Endothelial cell of umbilical vein (primary cell): ENCODE results near the gene TSPAN9. TPM values are rescaled to one million over a fixed set of nuclear protein-coding genes. Genes with fewer than 3 reads are reported as not detected.

Experiments used
- BruUV-seq: library from RNA; stranded (reverse); fragments of 400-500 nt; replicated peaks from 2 replicates; lab custom pipeline; 2021; lab: Mats Ljungman, UMichigan
- CTCF ChIA-PET: fragments of 300-600, 350-600 bp; sonication (Branson Sonifier 250); formaldehyde crosslinking; loops from one replicate; lab custom pipeline; 2021; ENCODE audit warnings: antibody characterized with exemption, inconsistent platforms; lab: Charles Lee
- POLR2A ChIA-PET: fragments of 300-600, 350-600 bp; sonication (Branson Sonifier 250); formaldehyde crosslinking; loops from one replicate; lab custom pipeline; 2021; ENCODE audit warnings: antibody characterized with exemption, inconsistent platforms; lab: Charles Lee
- DNase-seq: peaks from one replicate; pipeline ENCODE4 v3.0.0-alpha.2; 2011; ENCODE audit warnings: low read depth, low spot score
- FAIRE-seq: peaks from 2 replicates; lab custom pipeline; 2011; peaks lifted over from hg19 to GRCh38; lab: Jason Lieb, UNC
- H2AFZ ChIP-seq: 2 replicates; pipeline ENCODE4 v1.6.0; 2012; ENCODE audit warnings: low read depth, low read length, control low read depth, inconsistent platforms
- H3K27ac ChIP-seq: 2 replicates; pipeline ENCODE4 v1.5.1; 2011; ENCODE audit warnings: low read depth, mild to moderate bottlenecking, control low read depth, low read length, moderate library complexity; ENCODE audit not compliant: insufficient read depth
- H3K27me3 ChIP-seq, 2 experiments: 2 replicates each; pipeline versions ENCODE4 v1.6.0 to v1.6.1; 2011; ENCODE audit warnings: low read length in 2 of 2, mixed read lengths in 1 of 2; ENCODE audit not compliant: control insufficient read depth in 2 of 2, insufficient read depth in 2 of 2
- H3K36me3 ChIP-seq, 2 experiments: 2 replicates in 1 of 2; 3 replicates in 1 of 2; pipeline ENCODE4 v1.5.1; 2011; ENCODE audit warnings: low read length in 2 of 2, mild to moderate bottlenecking in 1 of 2, moderate library complexity in 1 of 2; ENCODE audit not compliant: control insufficient read depth in 2 of 2, insufficient read depth in 2 of 2; ENCODE audit errors: extremely low read depth in 1 of 2
- H3K4me1 ChIP-seq: 3 replicates; pipeline ENCODE4 v1.5.1; 2011; ENCODE audit warnings: mild to moderate bottlenecking, low read length; ENCODE audit not compliant: control insufficient read depth, insufficient read depth; ENCODE audit errors: extremely low read depth
- H3K4me2 ChIP-seq: 2 replicates; pipeline ENCODE4 v1.6.1; 2011; ENCODE audit warnings: low read length, control low read depth, mixed read lengths; ENCODE audit not compliant: insufficient read depth
- H3K4me3 ChIP-seq, 3 experiments: fragments of 200-600 bp in 1 of 3; sonication (generic), shearing (Covaris generic) in 1 of 3; replicated peaks in 1 of 3; 2 replicates each; pipeline ENCODE4 v1.5.1; 2011 to 2016; ENCODE audit warnings: control low read depth in 3 of 3, low read length in 3 of 3, mild to moderate bottlenecking in 2 of 3, inconsistent platforms in 1 of 3, low read depth in 1 of 3, moderate library complexity in 1 of 3; ENCODE audit not compliant: insufficient read depth in 1 of 3
- H3K79me2 ChIP-seq: 2 replicates; pipeline ENCODE4 v1.6.0; 2012; ENCODE audit warnings: low read length, inconsistent platforms; ENCODE audit not compliant: control insufficient read depth, insufficient read depth
- H3K9ac ChIP-seq: replicated peaks from 2 replicates; pipeline ENCODE3; 2011; ENCODE audit warnings: low read length, control low read depth; ENCODE audit not compliant: insufficient read depth; ENCODE audit errors: extremely low read depth
- H3K9me1 ChIP-seq: replicated peaks from 3 replicates; pipeline ENCODE4 v1.6.0; 2011; ENCODE audit warnings: mild to moderate bottlenecking, low read length; ENCODE audit not compliant: control insufficient read depth, insufficient read depth; ENCODE audit errors: extremely low read depth
- H3K9me3 ChIP-seq: replicated peaks from 2 replicates; pipeline ENCODE4 v1.5.1; 2012; ENCODE audit warnings: low read length, inconsistent platforms; ENCODE audit not compliant: control insufficient read depth, insufficient read depth
- H4K20me1 ChIP-seq: replicated peaks from 2 replicates; pipeline ENCODE3; 2011; ENCODE audit warnings: mild to moderate bottlenecking, low read length; ENCODE audit not compliant: control insufficient read depth, insufficient read depth; ENCODE audit errors: extremely low read depth
- EZH2 ChIP-seq: IDR thresholded peaks from 2 replicates; pipeline ENCODE4 v1.6.1; 2012; ENCODE audit warnings: borderline replicate concordance, low read depth, mild to moderate bottlenecking, moderate library complexity, low read length, inconsistent platforms; ENCODE audit not compliant: severe bottlenecking
- MAX ChIP-seq: IDR thresholded peaks from 2 replicates; pipeline ENCODE4 v1.6.1; 2011; ENCODE audit not compliant: insufficient read depth, insufficient read length
- POLR2AphosphoS5 ChIP-seq: IDR thresholded peaks from 2 replicates; pipeline ENCODE4 v1.6.1; 2012; ENCODE audit warnings: low read depth, mild to moderate bottlenecking, control low read depth, low read length, moderate library complexity; ENCODE audit not compliant: insufficient read depth
- dilution Hi-C: fragments of 300-500 bp; cut with MboI; formaldehyde crosslinking; loops from one replicate; pipeline ENCODE4 v1.15.0; 2019; ENCODE audit warnings: low sequenced_read_pairs; ENCODE audit not compliant: extremely low pct_ligation_motif_present
- intact Hi-C: fragments of 100-400 bp; cut with micrococcal nuclease; formaldehyde crosslinking; loops from one replicate; pipeline ENCODE4 v1.10.0; 2022
- polyA plus RNA-seq, 4 experiments: library from polyadenylated mRNA; depleted of rRNA in 3 of 4; stranded (reverse) in 3 of 4; unstranded in 1 of 4; fragments of >200 nt; gene quantifications; 2 replicates each; pipeline versions ENCODE4 v1.2.1 to v1.2.3, GENCODE V29; 2011 to 2012; ENCODE audit warnings: missing spikeins in 1 of 4
- total RNA-seq: library from RNA; stranded (reverse); gene quantifications from 2 replicates; pipeline ENCODE4 v1.2.3, GENCODE V29; 2021

Gene TSPAN9
- total and polyA plus RNA-seq, 2 donors (not counting 3 experiments of a cell fraction or from before 2014, with no cell fraction given): 43.3 to 66.8 TPM

- FAIRE-seq: no peak
- POLR2A ChIA-PET: no interaction called here
- BruUV-seq: no TSS peak
Measured at GRCh38 chr12:3284405-3284804, 207.2 kb downstream of the TSPAN9 start.

GRCh38 chr12:3285570-3285969, 208.4 kb downstream of the TSPAN9 start:
- Histone ChIP-seq H2AFZ (no peak overlapping the region), H3K27me3 (no peaks in the 10 kb centered on the region)
- TSS peak; percentile 25 for BruUV-seq

More at GRCh38 chr12:3284405-3284804, 207.2 kb downstream of the TSPAN9 start:
- DNase-seq: no peak
- H3K4me3 ChIP-seq: no peak overlapping the region
- H3K9ac ChIP-seq: no peak overlapping the region
- H3K27ac ChIP-seq: no peak overlapping the region
- CTCF ChIA-PET: interaction anchor here (1.5 to 1.6 kb wide), 2 partner anchors 9 to 16 kb away, joined by 5 to 6 read pairs; no protein-coding TSS in a partner anchor
- H3K79me2 ChIP-seq: no peaks in the 10 kb centered on the region
- peaks cover 0 to 10% of the 10 kb centered on the region in 2 experiments for H3K36me3 ChIP-seq
- dilution Hi-C loops (no loop called here), intact Hi-C loops (no loop called here)
- no peaks in the 10 kb centered on the region for H3K27me3 ChIP-seq
- H3K9me1 ChIP-seq: no peaks in the 10 kb centered on the region
- H2AFZ ChIP-seq: no peak overlapping the region
- TF ChIP-seq POLR2AphosphoS5: no peak
- no peaks in the 10 kb centered on the region for H3K4me1 ChIP-seq
- no peaks in the 10 kb centered on the region for H4K20me1 ChIP-seq
- no peaks in the 10 kb centered on the region for H3K9me3 ChIP-seq
- H3K4me2 ChIP-seq: no peak overlapping the region

More at GRCh38 chr12:3285570-3285969, 208.4 kb downstream of the TSPAN9 start:
- DNase-seq (no peak), FAIRE-seq (no peak)
- no peaks in the 10 kb centered on the region for H3K79me2 ChIP-seq
- intact Hi-C loops: no loop called here
- ChIA-PET CTCF (interaction anchor here (1.5 kb wide), 1 partner anchor 14 kb away, joined by 5 read pairs; no protein-coding TSS in a partner anchor), POLR2A (no interaction called here)
- H3K9me3 ChIP-seq: no peaks in the 10 kb centered on the region
- peaks cover 0 to 10% of the 10 kb centered on the region in 2 experiments for H3K36me3 ChIP-seq
- no peak overlapping the region for H3K9ac ChIP-seq
- dilution Hi-C loops: no loop called here
- no peak overlapping the region for H3K4me3 ChIP-seq
- H3K4me1 ChIP-seq: no peaks in the 10 kb centered on the region
- H3K9me1 ChIP-seq: no peaks in the 10 kb centered on the region
- H3K4me2 ChIP-seq: no peak overlapping the region
- H3K27ac ChIP-seq: no peak overlapping the region
- TF ChIP-seq MAX: no peak
- no peak for TF ChIP-seq EZH2
- H4K20me1 ChIP-seq: no peaks in the 10 kb centered on the region
